Hepatocyte (in vitro differentiated cells): ENCODE data around the gene PRRG1. TPM values are rescaled to one million over a fixed set of nuclear protein-coding genes. Genes with fewer than 3 reads are reported as not detected.
"Not testable (repeated sequence)": the region's sequence is repeated elsewhere in the genome, so short reads cannot be mapped to it uniquely, and the experiment has no call there.

ENCODE experiments used
- DNase-seq: peaks from one replicate; pipeline ENCODE4 v3.0.0-alpha.2; 2016; ENCODE audit warnings: low spot score
- H2AFZ ChIP-seq: fragments of 200-600 bp; sonication (generic); 2 replicates; pipeline ENCODE4 v1.6.0; 2016; ENCODE audit warnings: antibody characterized with exemption, mild to moderate bottlenecking
- H3K27ac ChIP-seq: fragments of 200-600 bp; sonication (generic); 2 replicates; pipeline ENCODE4 v1.5.1; 2016; ENCODE audit warnings: mild to moderate bottlenecking
- H3K27me3 ChIP-seq: fragments of 200-600 bp; sonication (generic); 2 replicates; pipeline ENCODE4 v1.6.1; 2016
- H3K36me3 ChIP-seq: fragments of 200-600 bp; sonication (generic); replicated peaks from 2 replicates; pipeline ENCODE4 v1.5.1; 2016; ENCODE audit warnings: low read depth; ENCODE audit not compliant: insufficient read depth
- H3K4me1 ChIP-seq: fragments of 200-600 bp; sonication (generic); 2 replicates; pipeline ENCODE4 v1.5.1; 2016; ENCODE audit warnings: mild to moderate bottlenecking, moderate library complexity; ENCODE audit not compliant: insufficient read depth
- H3K4me2 ChIP-seq: fragments of 200-600 bp; sonication (generic); 2 replicates; pipeline ENCODE4 v1.6.0; 2016
- H3K4me3 ChIP-seq: fragments of 200-600 bp; sonication (generic); 2 replicates; pipeline ENCODE4 v1.5.1; 2016; ENCODE audit warnings: mild to moderate bottlenecking
- H3K79me2 ChIP-seq: fragments of 200-600 bp; sonication (generic); 2 replicates; pipeline ENCODE4 v1.6.0; 2017; ENCODE audit warnings: mild to moderate bottlenecking
- H3K9me2 ChIP-seq: fragments of 200-600 bp; sonication (generic); replicated peaks from 2 replicates; pipeline ENCODE4 v1.6.0; 2017; ENCODE audit warnings: mild to moderate bottlenecking; ENCODE audit not compliant: insufficient read depth
- H3K9me3 ChIP-seq: fragments of 200-600 bp; sonication (generic); 2 replicates; pipeline ENCODE4 v1.5.1; 2016; ENCODE audit warnings: low read depth, mild to moderate bottlenecking
- H4K20me1 ChIP-seq: fragments of 200-600 bp; sonication (generic); 2 replicates; pipeline ENCODE4 v1.6.0; 2016; ENCODE audit warnings: mild to moderate bottlenecking; ENCODE audit not compliant: insufficient read depth, poor library complexity, severe bottlenecking
- EZH2 ChIP-seq: fragments of 200-600 bp; sonication (generic); IDR thresholded peaks from 2 replicates; pipeline ENCODE4 v1.6.1; 2016; ENCODE audit warnings: antibody characterized with exemption, mild to moderate bottlenecking, borderline replicate concordance
- EZH2phosphoT487 ChIP-seq: fragments of 200-600 bp; sonication (generic); IDR thresholded peaks from one replicate; pipeline ENCODE4 v1.6.1; 2018; ENCODE audit warnings: antibody characterized with exemption, mild to moderate bottlenecking, low read depth, moderate library complexity; ENCODE audit not compliant: unreplicated experiment, severe bottlenecking
- WGBS: methylation state at CpG from one replicate; pipeline ENCODE4 v1.1.6; 2016; ENCODE audit warnings: low lambda C conversion rate; ENCODE audit errors: missing lambda C conversion rate; 5-methylcytosine and 5-hydroxymethylcytosine counted together
- polyA plus RNA-seq: library from polyadenylated mRNA; unstranded; fragments of >200 nt; fragmentation: Nextera tagmentation; extraction: Ambion mirVana; gene quantifications from 2 replicates; pipeline ENCODE4 v1.2.1, GENCODE V29; 2016
- total RNA-seq: library from RNA; depleted of rRNA; stranded (reverse); fragments of >200 nt; gene quantifications from 2 replicates; pipeline ENCODE4 v1.2.3, GENCODE V29; 2014
- TF ChIP-seq, protein P1 (sequence below): fragments of 200-600 bp; sonication (generic); IDR thresholded peaks from 2 replicates; pipeline ENCODE4 v1.5.1; 2016; ENCODE audit warnings: antibody characterized with exemption, mild to moderate bottlenecking; ENCODE audit not compliant: poor library complexity

Gene PRRG1
- total RNA-seq (27.5 and 36.5 TPM in 2 replicates), polyA plus RNA-seq (11.7 and 16.8 TPM in 2 replicates)

DNA sequence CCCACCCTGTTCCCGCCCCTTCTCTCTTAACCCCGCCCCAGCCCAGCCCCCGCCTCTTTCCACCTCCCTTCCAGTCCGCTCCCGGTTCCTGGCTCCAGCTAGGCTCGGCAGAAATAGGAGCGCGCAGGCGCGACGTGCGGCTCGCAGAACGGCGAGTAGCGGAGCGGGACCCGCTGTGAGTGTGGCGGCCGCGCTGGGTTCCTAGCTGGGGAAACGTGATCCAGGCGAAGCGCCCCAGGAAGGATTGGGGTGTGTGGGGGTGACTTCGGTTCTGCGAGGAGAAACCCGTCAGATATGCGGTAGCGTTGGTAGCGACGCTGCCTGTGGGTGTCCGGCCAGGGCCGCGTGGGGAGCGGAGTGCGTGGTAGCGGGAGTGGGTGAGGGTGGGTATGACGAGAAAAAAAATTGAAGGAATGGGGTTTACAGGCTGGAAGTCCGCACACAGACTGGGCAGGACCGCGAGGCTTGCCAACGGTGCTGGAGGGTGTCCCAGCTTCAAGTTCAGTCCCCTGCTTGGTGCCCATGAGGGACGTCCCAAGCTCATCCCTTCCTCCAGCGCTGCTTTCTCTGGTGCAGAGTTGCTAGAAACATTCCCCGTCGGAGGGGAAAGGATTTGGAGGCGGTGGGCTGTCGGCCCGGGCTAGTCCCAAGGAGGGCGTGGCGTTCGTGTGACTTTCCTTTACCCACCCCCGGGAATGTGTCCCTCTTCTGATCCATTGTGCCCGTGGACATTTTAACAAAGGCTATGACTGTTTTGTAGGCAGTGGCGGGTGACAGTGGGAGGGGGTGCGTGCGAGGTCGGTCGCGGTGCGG is at the start of gene PRRG1:
Gene PRRG1, plus strand, starts transcription at position 144 of the 813 bp plus-strand sequence. CDS start 56,886 bp downstream, outside the sequence.
- no peaks in the 10 kb centered on the region for H3K9me3 ChIP-seq
- H3K9me2 ChIP-seq, result no peaks in the 10 kb centered on the region
- peaks cover 24% of the 10 kb centered on the region for H3K4me1 ChIP-seq
- DNase-seq, result peak; percentile 96
- H3K79me2 ChIP-seq, result peaks cover 42% of the 10 kb centered on the region
- H3K27ac ChIP-seq, result peak within 1 kb of the TSS; percentile 94
- 2% methylated on average over 58 of the region's 61 CpGs for WGBS
- peak within 1 kb of the TSS; percentile 90 for H2AFZ ChIP-seq
- H3K36me3 ChIP-seq, result no peaks in the 10 kb centered on the region
- peaks cover 16% of the 10 kb centered on the region for H4K20me1 ChIP-seq
- no peaks in the 10 kb centered on the region for H3K27me3 ChIP-seq
- H3K4me2 ChIP-seq, result peak within 1 kb of the TSS; percentile 85
- peak within 1 kb of the TSS; percentile 96 for H3K4me3 ChIP-seq
- TF ChIP-seq EZH2phosphoT487 (no peak), EZH2 (no peak)
- TF ChIP-seq, protein P1, sequence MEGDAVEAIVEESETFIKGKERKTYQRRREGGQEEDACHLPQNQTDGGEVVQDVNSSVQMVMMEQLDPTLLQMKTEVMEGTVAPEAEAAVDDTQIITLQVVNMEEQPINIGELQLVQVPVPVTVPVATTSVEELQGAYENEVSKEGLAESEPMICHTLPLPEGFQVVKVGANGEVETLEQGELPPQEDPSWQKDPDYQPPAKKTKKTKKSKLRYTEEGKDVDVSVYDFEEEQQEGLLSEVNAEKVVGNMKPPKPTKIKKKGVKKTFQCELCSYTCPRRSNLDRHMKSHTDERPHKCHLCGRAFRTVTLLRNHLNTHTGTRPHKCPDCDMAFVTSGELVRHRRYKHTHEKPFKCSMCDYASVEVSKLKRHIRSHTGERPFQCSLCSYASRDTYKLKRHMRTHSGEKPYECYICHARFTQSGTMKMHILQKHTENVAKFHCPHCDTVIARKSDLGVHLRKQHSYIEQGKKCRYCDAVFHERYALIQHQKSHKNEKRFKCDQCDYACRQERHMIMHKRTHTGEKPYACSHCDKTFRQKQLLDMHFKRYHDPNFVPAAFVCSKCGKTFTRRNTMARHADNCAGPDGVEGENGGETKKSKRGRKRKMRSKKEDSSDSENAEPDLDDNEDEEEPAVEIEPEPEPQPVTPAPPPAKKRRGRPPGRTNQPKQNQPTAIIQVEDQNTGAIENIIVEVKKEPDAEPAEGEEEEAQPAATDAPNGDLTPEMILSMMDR, result no peak

DNA sequence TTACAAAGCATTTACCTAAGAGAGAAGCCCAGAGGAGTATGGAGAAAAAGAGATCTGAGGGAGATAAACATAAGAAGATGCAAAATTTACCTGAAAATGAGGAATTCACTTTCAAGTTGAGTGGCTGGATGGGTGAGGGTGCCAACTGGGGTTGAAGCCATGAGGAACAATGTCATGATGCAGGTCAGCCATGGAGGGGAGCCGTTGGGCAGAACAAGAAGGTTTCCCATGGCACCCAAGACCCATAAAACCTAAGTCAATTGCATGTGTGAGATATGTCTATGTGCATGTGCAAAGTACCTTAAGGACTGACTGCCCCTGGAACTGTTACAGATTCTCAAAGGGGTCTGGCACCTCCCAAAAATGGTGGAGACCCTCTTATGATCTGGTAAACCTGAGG is 46.6 kb upstream of the PRRG1 start:
- Histone ChIP-seq H3K36me3 (no peaks in the 10 kb centered on the region), H3K4me1 (no peaks in the 10 kb centered on the region), H3K27me3 (no peaks in the 10 kb centered on the region), H3K9me2 (no peaks in the 10 kb centered on the region), H3K4me2 (no peak overlapping the region), H3K79me2 (no peaks in the 10 kb centered on the region), H3K4me3 (no peak overlapping the region), H3K9me3 (no peaks in the 10 kb centered on the region), H2AFZ (no peak overlapping the region), H4K20me1 (no peaks in the 10 kb centered on the region), H3K27ac (no peak overlapping the region)
- WGBS, result 47% methylated on average over 1 of the region's 1 CpG
- DNase-seq, result peak; percentile 50
- TF ChIP-seq EZH2 (no peak), EZH2phosphoT487 (no peak)
- TF ChIP-seq, protein P1, result peak; percentile 40

DNA sequence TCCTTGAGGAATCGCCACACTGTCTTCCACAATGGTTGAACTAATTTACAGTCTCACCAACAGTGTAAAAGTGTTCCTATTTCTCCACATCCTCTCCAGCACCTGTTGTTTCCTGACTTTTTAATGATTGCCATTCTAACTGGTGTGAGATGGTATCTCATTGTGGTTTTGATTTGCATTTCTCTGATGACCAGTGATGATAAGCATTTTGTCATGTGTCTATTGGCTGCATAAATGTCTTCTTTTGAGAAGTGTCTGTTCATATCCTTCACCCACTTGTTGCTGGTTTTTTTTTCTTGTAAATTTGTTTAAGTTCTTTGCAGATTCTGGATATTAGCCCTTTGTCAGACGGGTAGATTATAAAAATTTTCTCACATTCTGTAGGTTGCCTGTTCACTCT is 43.9 kb upstream of the PRRG1 start:
- not testable (repeated sequence) for H3K4me3 ChIP-seq, H3K36me3 ChIP-seq, DNase-seq, H2AFZ ChIP-seq, H3K27ac ChIP-seq, H3K79me2 ChIP-seq, H3K4me1 ChIP-seq, H3K9me3 ChIP-seq, H3K4me2 ChIP-seq, H3K27me3 ChIP-seq, H3K9me2 ChIP-seq, H4K20me1 ChIP-seq
- 85% methylated on average over 2 of the region's 2 CpGs for WGBS

DNA sequence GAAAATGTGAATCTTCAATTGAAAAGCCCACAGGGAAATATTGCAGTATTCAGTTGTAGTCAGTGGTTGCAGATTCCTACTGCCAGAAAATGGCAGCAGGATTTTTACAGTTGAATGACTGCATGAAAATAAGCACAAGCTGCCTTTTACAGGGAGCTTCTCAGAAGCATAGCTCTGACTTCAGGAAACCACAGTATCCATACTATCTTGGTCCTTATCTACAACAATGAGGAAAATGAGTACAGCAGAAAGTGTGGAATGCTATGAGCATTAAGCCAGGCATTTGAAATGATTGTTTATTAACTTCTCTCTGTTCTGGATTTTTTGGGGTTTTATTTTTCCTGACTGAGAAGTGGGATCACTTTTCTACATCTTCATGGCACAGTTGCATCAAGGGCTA is 34.6 kb upstream of the PRRG1 start:
- DNase-seq, result no peak
- Histone ChIP-seq H3K27me3 (no peaks in the 10 kb centered on the region), H3K4me1 (peaks cover 13% of the 10 kb centered on the region), H3K9me2 (no peaks in the 10 kb centered on the region), H3K9me3 (no peaks in the 10 kb centered on the region), H3K79me2 (no peaks in the 10 kb centered on the region), H2AFZ (no peak overlapping the region), H3K36me3 (no peaks in the 10 kb centered on the region), H3K4me3 (no peak overlapping the region), H3K27ac (peak overlapping the region; percentile 13), H4K20me1 (no peaks in the 10 kb centered on the region), H3K4me2 (no peak overlapping the region)
- TF ChIP-seq, protein P1, result no peak
- TF ChIP-seq EZH2phosphoT487, result no peak
- no peak for TF ChIP-seq EZH2
